B cell (primary cell): ENCODE data around the gene RNASE8. TPM values are rescaled to one million over a fixed set of nuclear protein-coding genes. Genes with fewer than 3 reads are reported as not detected.

Experiments
- ATAC-seq: fragments of 200-7000 bp; cut with Tn5 transposase; one replicate; pipeline ENCODE4 v1.10.0; 2021; ENCODE audit warnings: low read depth, mild to moderate bottlenecking, moderate number of reproducible peaks, moderate library complexity
- CTCF ChIA-PET: fragments of 350-600 bp; sonication (Branson Sonifier 250); formaldehyde crosslinking; loops from one replicate; lab custom pipeline; 2021; ENCODE audit warnings: antibody characterized with exemption, inconsistent platforms; lab: Charles Lee
- POLR2A ChIA-PET: fragments of 350-600 bp; sonication (Branson Sonifier 250); formaldehyde crosslinking; loops from one replicate; lab custom pipeline; 2021; ENCODE audit warnings: antibody characterized with exemption; lab: Charles Lee
- DNase-seq: peaks from one replicate; pipeline ENCODE4 v3.0.0; 2013
- H2AFZ ChIP-seq: 2 replicates; pipeline ENCODE4 v1.6.1; 2012; ENCODE audit warnings: mild to moderate bottlenecking, low read depth, low read length; ENCODE audit not compliant: insufficient read depth, poor library complexity, severe bottlenecking
- H3K27ac ChIP-seq, 2 donors: 1 replicate in 1 of 2; 2 replicates in 1 of 2; pipeline ENCODE4 v1.5.1; 2012 to 2013; ENCODE audit warnings: low read length in 2 of 2, mild to moderate bottlenecking in 2 of 2, moderate library complexity in 1 of 2
- H3K27me3 ChIP-seq, 4 experiments: fragments of 200-600 bp in 1 of 4; sonication (generic) in 1 of 4; replicated peaks in 1 of 4; 1 replicate in 2 of 4; 2 replicates in 2 of 4; pipeline versions ENCODE4 v1.6.1 to v1.7.0; 2013 to 2016; ENCODE audit warnings: low read length in 3 of 4, mild to moderate bottlenecking in 2 of 4, mixed read lengths in 1 of 4, moderate library complexity in 1 of 4; ENCODE audit not compliant: insufficient read depth in 4 of 4, control insufficient read depth in 3 of 4; ENCODE audit errors: control extremely low read depth in 1 of 4
- H3K36me3 ChIP-seq, 2 experiments: replicated peaks in 1 of 2; 1 replicate in 1 of 2; 2 replicates in 1 of 2; pipeline versions ENCODE4 v1.6.1 to v1.7.1; 2013; ENCODE audit warnings: low read length in 1 of 2; ENCODE audit not compliant: insufficient read depth in 2 of 2, control insufficient read depth in 1 of 2; ENCODE audit errors: control extremely low read depth in 1 of 2, extremely low read depth in 1 of 2
- H3K4me1 ChIP-seq, 2 donors: fragments of 200-600 bp in 1 of 2; sonication (generic) in 1 of 2; 1 replicate in 1 of 2; 2 replicates in 1 of 2; pipeline versions ENCODE4 v1.5.1 to v1.6.1; 2013 to 2017; ENCODE audit warnings: low read length in 2 of 2; ENCODE audit not compliant: control insufficient read depth in 2 of 2, insufficient read depth in 2 of 2
- H3K4me2 ChIP-seq: replicated peaks from 2 replicates; pipeline ENCODE3; 2012; ENCODE audit warnings: mild to moderate bottlenecking, low read depth, low read length; ENCODE audit not compliant: poor library complexity, severe bottlenecking
- H3K4me3 ChIP-seq, 5 experiments: fragments of 200-600 bp in 1 of 5; sonication (generic) in 1 of 5; 1 replicate in 3 of 5; 2 replicates in 2 of 5; pipeline versions ENCODE4 v1.5.1 to v1.7.0; 2011 to 2016; ENCODE audit warnings: low read length in 4 of 5, mild to moderate bottlenecking in 4 of 5, low read depth in 2 of 5, control low read depth in 1 of 5, moderate library complexity in 1 of 5; ENCODE audit not compliant: insufficient read depth in 1 of 5; ENCODE audit errors: control extremely low read depth in 1 of 5, extremely low read depth in 1 of 5
- H3K79me2 ChIP-seq: fragments of 200-600 bp; sonication (generic); one replicate; pipeline ENCODE4 v1.6.0; 2016; ENCODE audit warnings: low read length; ENCODE audit not compliant: control insufficient read depth, insufficient read depth
- H3K9ac ChIP-seq: fragments of 200-600 bp; sonication (generic); 2 replicates; pipeline ENCODE4 v1.6.1; 2017; ENCODE audit warnings: mild to moderate bottlenecking, low read length, moderate library complexity
- H3K9me3 ChIP-seq, 3 donors: one replicate each; pipeline versions ENCODE4 v1.6.1 to v1.7.1; 2013; ENCODE audit warnings: low read length in 2 of 3; ENCODE audit not compliant: control insufficient read depth in 2 of 3, insufficient read depth in 1 of 3; ENCODE audit errors: control extremely low read depth in 1 of 3
- H4K20me1 ChIP-seq: 2 replicates; pipeline ENCODE4 v1.6.0; 2012; ENCODE audit warnings: mild to moderate bottlenecking, low read length; ENCODE audit not compliant: insufficient read depth, control insufficient read depth, poor library complexity, severe bottlenecking
- H3K27ac Mint-ChIP-seq: one replicate; pipeline ENCODE4 v1.8.0; 2021; ENCODE audit warnings: mixed read lengths
- H3K27me3 Mint-ChIP-seq: one replicate; pipeline ENCODE4 v1.8.0; 2021; ENCODE audit warnings: mixed read lengths
- H3K4me1 Mint-ChIP-seq: one replicate; pipeline ENCODE4 v1.8.0; 2021; ENCODE audit warnings: mixed read lengths
- H3K4me3 Mint-ChIP-seq: one replicate; pipeline ENCODE4 v1.8.0; 2021; ENCODE audit warnings: mixed read lengths
- H3K9me3 Mint-ChIP-seq: one replicate; pipeline ENCODE4 v1.8.0; 2022; ENCODE audit warnings: mixed read lengths; ENCODE audit not compliant: insufficient read depth
- CTCF ChIP-seq: fragments of 200-600 bp; IDR thresholded peaks from one replicate; pipeline ENCODE4 v1.8.0; 2022; ENCODE audit warnings: antibody characterized with exemption, mild to moderate bottlenecking
- EZH2 ChIP-seq: IDR thresholded peaks from 2 replicates; pipeline ENCODE4 v1.6.1; 2012; ENCODE audit warnings: borderline replicate concordance, low read depth, mild to moderate bottlenecking, moderate library complexity, low read length; ENCODE audit not compliant: insufficient read depth, poor library complexity, severe bottlenecking
- WGBS: methylation state at CpG from one replicate; pipeline ENCODE4 v1.1.5; 2013; ENCODE audit warnings: missing lambda C conversion rate; ENCODE audit not compliant: insufficient coverage; 5-methylcytosine and 5-hydroxymethylcytosine counted together
- intact Hi-C: fragments of 100-400 bp; cut with micrococcal nuclease; formaldehyde crosslinking; loops from one replicate; pipeline ENCODE4 v1.10.0; 2022
- polyA plus RNA-seq: library from polyadenylated mRNA; depleted of rRNA; stranded (reverse); fragments of >200 nt; gene quantifications from 2 replicates; pipeline ENCODE4 v1.2.3, GENCODE V29; 2012
- total RNA-seq, 2 donors: library from RNA; stranded (reverse); fragments of 120-200 nt in 1 of 2; gene quantifications; 1 replicate in 1 of 2; 2 replicates in 1 of 2; pipeline versions ENCODE4 v1.2.3 to v1.2.4, GENCODE V29; 2013 to 2022

Gene RNASE8
- total and polyA plus RNA-seq, 2 donors (not counting 1 experiment from before 2014, with no cell fraction given) = not detected

GRCh38 chr14:21100931-21101330, 43.3 kb downstream of the RNASE8 start, which contains the start of gene TMEM253:
Gene TMEM253, plus strand, starts transcription at chr14:21101066. Its CDS starts 278 bp downstream, at chr14:21101344.
- peaks cover 22 to 32% of the 10 kb centered on the region in 2 donors for H3K4me1 ChIP-seq
- H3K36me3 ChIP-seq = no peaks in the 10 kb centered on the region
- H3K4me3 ChIP-seq = no peak within 1 kb of the TSS
- no peaks in the 10 kb centered on the region for H3K9me3 ChIP-seq
- 100% methylated on average over 2 of the region's 5 CpGs for WGBS
- ChIA-PET CTCF (interaction anchor here (1.0 to 11.8 kb wide), 8 partner anchors 6 to 130 kb away, joined by 3 to 348 read pairs (median 5); no protein-coding TSS in a partner anchor), POLR2A (interaction anchor here (1.1 kb wide), 1 partner anchor 112 kb away, joined by 5 read pairs; no protein-coding TSS in a partner anchor)
- peaks cover 18% of the 10 kb centered on the region for H3K4me1 Mint-ChIP-seq
- H2AFZ ChIP-seq = no peak within 1 kb of the TSS
- H3K4me3 Mint-ChIP-seq = peak within 1 kb of the TSS; percentile 38
- ATAC-seq (no peak), DNase-seq (no peak)
- TF ChIP-seq CTCF (no peak), EZH2 (no peak)
- H4K20me1 ChIP-seq = no peaks in the 10 kb centered on the region
- intact Hi-C loops = loop anchor here (5.0 to 10.0 kb wide), 3 partner anchors 281 to 759 kb away; partner anchors contain the start of genes PARP2 and SUPT16H
- no peak within 1 kb of the TSS for H3K4me2 ChIP-seq
- H3K27me3 Mint-ChIP-seq = peaks cover 28% of the 10 kb centered on the region
- H3K27me3 ChIP-seq = peaks cover 0 to 29% (median 17%) of the 10 kb centered on the region in 4 experiments
- H3K9ac ChIP-seq = no peak within 1 kb of the TSS
- no peaks in the 10 kb centered on the region for H3K79me2 ChIP-seq
- peak within 1 kb of the TSS; percentile 59 for H3K27ac Mint-ChIP-seq
- H3K9me3 Mint-ChIP-seq = no peaks in the 10 kb centered on the region
- H3K27ac ChIP-seq = no peak within 1 kb of the TSS

GRCh38 chr14:21101802-21102413, 44.3 kb downstream of the RNASE8 start:
- Mint-ChIP-seq H3K4me1 (peaks cover 21% of the 10 kb centered on the region), H3K27me3 (peaks cover 28% of the 10 kb centered on the region), H3K4me3 (no peak overlapping the region), H3K27ac (no peak overlapping the region), H3K9me3 (no peaks in the 10 kb centered on the region)
- intact Hi-C loops = loop anchor here (5.0 to 10.0 kb wide), 3 partner anchors 280 to 760 kb away; partner anchors contain the start of genes PARP2 and SUPT16H
- peaks cover 0 to 29% (median 17%) of the 10 kb centered on the region in 4 experiments for H3K27me3 ChIP-seq
- ChIA-PET POLR2A (no interaction called here), CTCF (interaction anchor here (1.1 to 11.8 kb wide), 8 partner anchors 7 to 113 kb away, joined by 3 to 348 read pairs (median 69); partner anchors contain the start of gene ARHGEF40)
- no peak overlapping the region for H2AFZ ChIP-seq
- TF ChIP-seq EZH2 = no peak
- no peak for TF ChIP-seq CTCF
- no peaks in the 10 kb centered on the region for H3K9me3 ChIP-seq
- peaks cover 25 to 36% of the 10 kb centered on the region in 2 donors for H3K4me1 ChIP-seq
- H4K20me1 ChIP-seq = no peaks in the 10 kb centered on the region
- no peak overlapping the region for H3K4me3 ChIP-seq
- no peaks in the 10 kb centered on the region for H3K36me3 ChIP-seq
- H3K4me2 ChIP-seq = no peak overlapping the region
- no peaks in the 10 kb centered on the region for H3K79me2 ChIP-seq
- no peak overlapping the region for H3K9ac ChIP-seq
- no peak overlapping the region for H3K27ac ChIP-seq
- 60% methylated on average over 1 of the region's 8 CpGs for WGBS
- ATAC-seq (no peak), DNase-seq (no peak)
